Activated CD4-positive, alpha-beta T cell treated with anti-CD3 and anti-CD28 coated beads, Interleukin-2, amount 10 ng/mL, durations not matched to agents 24 days and 14 days (primary cell): ENCODE results near the gene PBXIP1. TPM values are rescaled to one million over a fixed set of nuclear protein-coding genes. Genes with fewer than 3 reads are reported as not detected.
"Not testable (repeated sequence)": the region's sequence is repeated elsewhere in the genome, so short reads cannot be mapped to it uniquely, and the experiment has no call there.

Experiments used
- DNase-seq: peaks from one replicate; pipeline ENCODE4 v3.0.0; 2022
- H3K27ac Mint-ChIP-seq: one replicate; pipeline ENCODE4 v1.8.0; 2022; ENCODE audit warnings: mild to moderate bottlenecking, mixed read lengths
- H3K27me3 Mint-ChIP-seq: one replicate; pipeline ENCODE4 v1.8.0; 2022; ENCODE audit warnings: mixed read lengths
- H3K36me3 Mint-ChIP-seq: one replicate; pipeline ENCODE4 v1.8.0; 2022; ENCODE audit warnings: low read depth, mild to moderate bottlenecking, mixed read lengths
- H3K4me1 Mint-ChIP-seq: one replicate; pipeline ENCODE4 v1.8.0; 2021; ENCODE audit warnings: mixed read lengths
- H3K4me3 Mint-ChIP-seq: one replicate; pipeline ENCODE4 v1.8.0; 2022; ENCODE audit warnings: mild to moderate bottlenecking, moderate library complexity, mixed read lengths
- H3K9me3 Mint-ChIP-seq: one replicate; pipeline ENCODE4 v1.8.0; 2021; ENCODE audit warnings: mixed read lengths
- intact Hi-C: fragments of 100-400 bp; cut with micrococcal nuclease; formaldehyde crosslinking; loops from one replicate; pipeline ENCODE4 v1.15.1; 2023
- total RNA-seq: library from RNA; stranded (reverse); gene quantifications from 2 replicates; pipeline ENCODE4 v1.2.3, GENCODE V29; 2022

PBXIP1 gene
- total RNA-seq, 1 donor from 2014 or later = 21.6 TPM

GRCh38 chr1:154999571-155000410 lies 43.9 kb upstream of the PBXIP1 start:
- Mint-ChIP-seq H3K4me3 (peak overlapping the region; percentile 99), H3K9me3 (no peaks in the 10 kb centered on the region), H3K27me3 (no peaks in the 10 kb centered on the region), H3K27ac (peak overlapping the region; percentile 93), H3K36me3 (peaks cover 12% of the 10 kb centered on the region), H3K4me1 (peaks cover 44% of the 10 kb centered on the region)
- intact Hi-C loops = loop anchor here (1.0 to 5.0 kb wide), 10 partner anchors 9 to 441 kb away; partner anchors contain the start of genes CKS1B, EFNA4, FLAD1 and PBXIP1
- DNase-seq = peak; percentile 84

GRCh38 chr1:154998818-154999570 lies 43.1 kb upstream of the PBXIP1 start:
- Mint-ChIP-seq H3K4me3 (peak overlapping the region; percentile 99), H3K27me3 (no peaks in the 10 kb centered on the region), H3K9me3 (no peaks in the 10 kb centered on the region), H3K27ac (peak overlapping the region; percentile 93), H3K4me1 (peaks cover 40% of the 10 kb centered on the region), H3K36me3 (peaks cover 9% of the 10 kb centered on the region)
- intact Hi-C loops = loop anchor here (1.0 kb wide), 4 partner anchors 16 to 62 kb away; partner anchors contain the start of genes CKS1B, FLAD1 and PYGO2
- peak; percentile 90 for DNase-seq

GRCh38 chr1:154998201-154998780 lies 42.4 kb upstream of the PBXIP1 start:
- H3K4me3 Mint-ChIP-seq = peak overlapping the region; percentile 99
- H3K27me3 Mint-ChIP-seq = no peaks in the 10 kb centered on the region

GRCh38 chr1:154996966-154997701 lies 41.2 kb upstream of the PBXIP1 start:
- intact Hi-C loops = no loop called here
- Mint-ChIP-seq H3K36me3 (peaks cover 5% of the 10 kb centered on the region), H3K4me3 (peak overlapping the region; percentile 47), H3K27me3 (no peaks in the 10 kb centered on the region), H3K4me1 (peaks cover 36% of the 10 kb centered on the region), H3K27ac (peak overlapping the region; percentile 5), H3K9me3 (no peaks in the 10 kb centered on the region)
- DNase-seq = no peak

More at GRCh38 chr1:154998201-154998780, 42.4 kb upstream of the PBXIP1 start:
- Mint-ChIP-seq H3K36me3 (peaks cover 5% of the 10 kb centered on the region), H3K4me1 (peaks cover 37% of the 10 kb centered on the region), H3K9me3 (no peaks in the 10 kb centered on the region), H3K27ac (peak overlapping the region; percentile 80)
- DNase-seq = no peak
- intact Hi-C loops = no loop called here

GRCh38 chr1:154995301-154995983 lies 39.5 kb upstream of the PBXIP1 start:
- H3K4me3 Mint-ChIP-seq, H3K36me3 Mint-ChIP-seq, H3K27ac Mint-ChIP-seq, H3K27me3 Mint-ChIP-seq, intact Hi-C loops, H3K9me3 Mint-ChIP-seq, DNase-seq: not testable (repeated sequence)
- H3K4me1 Mint-ChIP-seq = peaks cover 33% of the 10 kb centered on the region

GRCh38 chr1:154994591-154994990 lies 38.7 kb upstream of the PBXIP1 start:
- H3K27me3 Mint-ChIP-seq = no peaks in the 10 kb centered on the region
- DNase-seq = no peak
- no peak overlapping the region for H3K4me3 Mint-ChIP-seq
- H3K9me3 Mint-ChIP-seq = no peaks in the 10 kb centered on the region
- intact Hi-C loops = no loop called here
- H3K27ac Mint-ChIP-seq = no peak overlapping the region
- H3K4me1 Mint-ChIP-seq = peaks cover 28% of the 10 kb centered on the region
- peaks cover 14% of the 10 kb centered on the region for H3K36me3 Mint-ChIP-seq

GRCh38 chr1:154994269-154994587 lies 38.3 kb upstream of the PBXIP1 start:
- Mint-ChIP-seq H3K4me3 (no peak overlapping the region), H3K27ac (no peak overlapping the region), H3K9me3 (no peaks in the 10 kb centered on the region), H3K27me3 (no peaks in the 10 kb centered on the region), H3K4me1 (peaks cover 28% of the 10 kb centered on the region), H3K36me3 (peaks cover 16% of the 10 kb centered on the region)
- DNase-seq = no peak
- intact Hi-C loops = no loop called here

- Mint-ChIP-seq H3K4me1 (peaks cover 26% of the 10 kb centered on the region), H3K9me3 (no peaks in the 10 kb centered on the region), H3K36me3 (peaks cover 21% of the 10 kb centered on the region), H3K27ac (no peak within 1 kb of the TSS), H3K27me3 (no peaks in the 10 kb centered on the region), H3K4me3 (no peak within 1 kb of the TSS)
- no peak for DNase-seq
- intact Hi-C loops = no loop called here
Measured at GRCh38 chr1:154993572-154994268, 37.8 kb upstream of the PBXIP1 start, which contains the start of gene LENEP. LENEP (plus strand) TSS chr1:154993586; CDS start chr1:154993608, 22 bp downstream.

- DNase-seq = no peak
- Mint-ChIP-seq H3K4me3 (no peak overlapping the region), H3K9me3 (no peaks in the 10 kb centered on the region), H3K27me3 (no peaks in the 10 kb centered on the region), H3K36me3 (peaks cover 29% of the 10 kb centered on the region), H3K27ac (no peak overlapping the region), H3K4me1 (peaks cover 26% of the 10 kb centered on the region)
- intact Hi-C loops = no loop called here
Measured at GRCh38 chr1:154992721-154993571, 37.0 kb upstream of the PBXIP1 start.

- H3K4me1 Mint-ChIP-seq = peaks cover 14% of the 10 kb centered on the region
- no peaks in the 10 kb centered on the region for H3K9me3 Mint-ChIP-seq
- H3K27ac Mint-ChIP-seq = no peak overlapping the region
Measured at GRCh38 chr1:154990276-154990675, 34.4 kb upstream of the PBXIP1 start.

GRCh38 chr1:154989195-154989860 lies 33.4 kb upstream of the PBXIP1 start:
- intact Hi-C loops = no loop called here
- H3K36me3 Mint-ChIP-seq = peaks cover 34% of the 10 kb centered on the region
- H3K27ac Mint-ChIP-seq = no peak overlapping the region
- no peak for DNase-seq
- no peaks in the 10 kb centered on the region for H3K9me3 Mint-ChIP-seq
- no peaks in the 10 kb centered on the region for H3K27me3 Mint-ChIP-seq
- no peak overlapping the region for H3K4me3 Mint-ChIP-seq
- peaks cover 13% of the 10 kb centered on the region for H3K4me1 Mint-ChIP-seq

More at GRCh38 chr1:154990276-154990675, 34.4 kb upstream of the PBXIP1 start:
- peaks cover 34% of the 10 kb centered on the region for H3K36me3 Mint-ChIP-seq
- no peak overlapping the region for H3K4me3 Mint-ChIP-seq
- H3K27me3 Mint-ChIP-seq = no peaks in the 10 kb centered on the region
- intact Hi-C loops = no loop called here
- no peak for DNase-seq
